ENCODE measurements around the gene PARG. TPM values are rescaled to one million over a fixed set of nuclear protein-coding genes. Genes with fewer than 3 reads are reported as not detected.
"Not testable (repeated sequence)": the region's sequence is repeated elsewhere in the genome, so short reads cannot be mapped to it uniquely, and the experiment has no call there.

PARG gene
- total and polyA plus RNA-seq, 4 donors: 4.5 to 16.9 (median 9.0) TPM

- 42% methylated on average over 5 of the region's 5 CpGs for WGBS
- H3K4me3 ChIP-seq (ENCODE audit: low read depth in 1 of 3, low read length in 3 of 3); H3K9ac ChIP-seq (ENCODE audit: low read depth in 1 of 2, low read length in 2 of 2); H3K4me1 ChIP-seq (ENCODE audit: control insufficient read depth in 4 of 4, insufficient read depth in 4 of 4, low read length in 3 of 4); DNase-seq (ENCODE audit: low spot score); H3K36me3 ChIP-seq (ENCODE audit: control insufficient read depth in 4 of 4, insufficient read depth in 3 of 4, low read depth in 1 of 4, low read length in 3 of 4); H3K27ac ChIP-seq (ENCODE audit: low read depth in 1 of 2, low read length in 2 of 2); H3K9me3 ChIP-seq (ENCODE audit: control insufficient read depth in 4 of 4, low read length in 3 of 4): not testable (repeated sequence)
- H3K27me3 ChIP-seq (ENCODE audit: control insufficient read depth in 4 of 4, insufficient read depth in 4 of 4, low read length in 3 of 4): peaks cover 0 to 12% (median 2%) of the 10 kb centered on the region in 4 donors
Observed at GRCh38 chr10:49772944-49773343, 168.9 kb downstream of the PARG start.

DNA sequence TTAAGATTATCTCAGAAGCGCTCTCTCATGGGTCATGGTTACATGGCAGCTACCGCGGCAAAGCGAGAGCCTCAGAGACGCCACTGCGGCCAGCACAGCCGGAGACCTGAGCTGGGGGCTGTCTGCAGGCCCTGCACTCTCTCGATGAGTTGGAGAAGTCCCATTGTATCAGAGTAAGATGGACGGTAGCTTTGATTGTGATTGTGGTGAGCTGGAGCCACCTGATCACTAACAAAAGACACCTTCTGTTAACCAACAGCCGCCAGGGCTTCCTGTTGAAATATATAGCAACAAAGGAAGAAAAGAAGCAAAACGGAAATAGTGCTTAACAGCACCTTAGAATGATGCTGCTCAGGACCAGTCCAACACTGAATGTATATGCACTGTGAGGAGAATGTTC, 170.8 kb downstream of the PARG start:
- not testable (repeated sequence) for H3K4me3 ChIP-seq (ENCODE audit: low read depth in 1 of 3, low read length in 3 of 3); H3K27ac ChIP-seq (ENCODE audit: low read depth in 1 of 2, low read length in 2 of 2); H3K4me1 ChIP-seq (ENCODE audit: control insufficient read depth in 4 of 4, insufficient read depth in 4 of 4, low read length in 3 of 4); H3K9ac ChIP-seq (ENCODE audit: low read depth in 1 of 2, low read length in 2 of 2); H3K36me3 ChIP-seq (ENCODE audit: control insufficient read depth in 4 of 4, insufficient read depth in 3 of 4, low read depth in 1 of 4, low read length in 3 of 4); H3K9me3 ChIP-seq (ENCODE audit: control insufficient read depth in 4 of 4, low read length in 3 of 4); DNase-seq (ENCODE audit: low spot score)
- peaks cover 0 to 12% (median 2%) of the 10 kb centered on the region in 4 donors for H3K27me3 ChIP-seq (ENCODE audit: control insufficient read depth in 4 of 4, insufficient read depth in 4 of 4, low read length in 3 of 4)
- 51% methylated on average over 11 of the region's 11 CpGs for WGBS

GRCh38 chr10:49769692-49770091, 172.1 kb downstream of the PARG start:
- H3K36me3 ChIP-seq (ENCODE audit: control insufficient read depth in 4 of 4, insufficient read depth in 3 of 4, low read depth in 1 of 4, low read length in 3 of 4): no peaks in the 10 kb centered on the region
- no peaks in the 10 kb centered on the region for H3K4me1 ChIP-seq (ENCODE audit: control insufficient read depth in 4 of 4, insufficient read depth in 4 of 4, low read length in 3 of 4)
- no peak overlapping the region for H3K27ac ChIP-seq (ENCODE audit: low read depth in 1 of 2, low read length in 2 of 2)
- TF ChIP-seq TAF1 (conservative IDR thresholded peaks at IDR 0.05) (no peak), ZBTB33 (IDR thresholded peaks at IDR 0.05) (no peak), RXRA (IDR thresholded peaks at IDR 0.05) (no peak), EGR1 (IDR thresholded peaks at IDR 0.05; ENCODE audit: low read depth in 2 of 2) (no peak), HNF4A (conservative IDR thresholded peaks at IDR 0.05) (no peak), RAD21 (IDR thresholded peaks at IDR 0.05) (no peak), NR2F2 (IDR thresholded peaks at IDR 0.05) (no peak), SP1 (IDR thresholded peaks at IDR 0.05) (no peak)
- TF ChIP-seq, protein P1, sequence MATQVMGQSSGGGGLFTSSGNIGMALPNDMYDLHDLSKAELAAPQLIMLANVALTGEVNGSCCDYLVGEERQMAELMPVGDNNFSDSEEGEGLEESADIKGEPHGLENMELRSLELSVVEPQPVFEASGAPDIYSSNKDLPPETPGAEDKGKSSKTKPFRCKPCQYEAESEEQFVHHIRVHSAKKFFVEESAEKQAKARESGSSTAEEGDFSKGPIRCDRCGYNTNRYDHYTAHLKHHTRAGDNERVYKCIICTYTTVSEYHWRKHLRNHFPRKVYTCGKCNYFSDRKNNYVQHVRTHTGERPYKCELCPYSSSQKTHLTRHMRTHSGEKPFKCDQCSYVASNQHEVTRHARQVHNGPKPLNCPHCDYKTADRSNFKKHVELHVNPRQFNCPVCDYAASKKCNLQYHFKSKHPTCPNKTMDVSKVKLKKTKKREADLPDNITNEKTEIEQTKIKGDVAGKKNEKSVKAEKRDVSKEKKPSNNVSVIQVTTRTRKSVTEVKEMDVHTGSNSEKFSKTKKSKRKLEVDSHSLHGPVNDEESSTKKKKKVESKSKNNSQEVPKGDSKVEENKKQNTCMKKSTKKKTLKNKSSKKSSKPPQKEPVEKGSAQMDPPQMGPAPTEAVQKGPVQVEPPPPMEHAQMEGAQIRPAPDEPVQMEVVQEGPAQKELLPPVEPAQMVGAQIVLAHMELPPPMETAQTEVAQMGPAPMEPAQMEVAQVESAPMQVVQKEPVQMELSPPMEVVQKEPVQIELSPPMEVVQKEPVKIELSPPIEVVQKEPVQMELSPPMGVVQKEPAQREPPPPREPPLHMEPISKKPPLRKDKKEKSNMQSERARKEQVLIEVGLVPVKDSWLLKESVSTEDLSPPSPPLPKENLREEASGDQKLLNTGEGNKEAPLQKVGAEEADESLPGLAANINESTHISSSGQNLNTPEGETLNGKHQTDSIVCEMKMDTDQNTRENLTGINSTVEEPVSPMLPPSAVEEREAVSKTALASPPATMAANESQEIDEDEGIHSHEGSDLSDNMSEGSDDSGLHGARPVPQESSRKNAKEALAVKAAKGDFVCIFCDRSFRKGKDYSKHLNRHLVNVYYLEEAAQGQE (IDR thresholded peaks at IDR 0.05): no peak
- H3K27me3 ChIP-seq (ENCODE audit: control insufficient read depth in 4 of 4, insufficient read depth in 4 of 4, low read length in 3 of 4): peaks cover 0 to 12% (median 2%) of the 10 kb centered on the region in 4 donors
- no peak overlapping the region for H3K4me3 ChIP-seq (ENCODE audit: low read depth in 1 of 3, low read length in 3 of 3)
- H3K9ac ChIP-seq (ENCODE audit: low read depth in 1 of 2, low read length in 2 of 2): no peak overlapping the region
- WGBS: 97% methylated on average over 8 of the region's 8 CpGs
- DNase-seq (ENCODE audit: low spot score): no peak
- H3K9me3 ChIP-seq (ENCODE audit: control insufficient read depth in 4 of 4, low read length in 3 of 4): peaks cover 0 to 2% (median 0%) of the 10 kb centered on the region in 4 donors
